OCI-LY7 (cell line): Measurements from ENCODE around the gene ZNF423. TPM values are rescaled to one million over a fixed set of nuclear protein-coding genes. Genes with fewer than 3 reads are reported as not detected.

ENCODE experiments used
- BruUV-seq: library from RNA; stranded (reverse); fragments of 400-500 nt; replicated peaks from 2 replicates; lab custom pipeline; 2021; lab: Mats Ljungman, UMichigan
- CTCF ChIA-PET: fragments of 300-600 bp; sonication (Branson Sonifier 250); formaldehyde crosslinking; loops from one replicate; lab custom pipeline; 2022; ENCODE audit warnings: antibody characterized with exemption; ENCODE audit not compliant: unreplicated experiment; lab: Charles Lee
- POLR2A ChIA-PET: fragments of 300-600 bp; sonication (Branson Sonifier 250); formaldehyde crosslinking; loops from one replicate; lab custom pipeline; 2022; ENCODE audit warnings: antibody characterized with exemption; lab: Charles Lee
- DNase-seq: peaks from one replicate; pipeline ENCODE4 v3.0.0-alpha.2; 2015; ENCODE audit warnings: low spot score
- H2AFZ ChIP-seq: fragments of 200-600 bp; sonication (generic), shearing (Covaris generic); 2 replicates; pipeline ENCODE4 v1.6.1; 2014; ENCODE audit warnings: mild to moderate bottlenecking, antibody characterized with exemption, low read length, moderate library complexity
- H3K27ac ChIP-seq: fragments of 200-600 bp; sonication (generic); 2 replicates; pipeline ENCODE4 v1.5.1; 2014; ENCODE audit warnings: mixed run types, low read depth, mild to moderate bottlenecking, moderate library complexity, low read length, inconsistent platforms; ENCODE audit not compliant: poor library complexity, severe bottlenecking
- H3K36me3 ChIP-seq: fragments of 200-600 bp; sonication (generic); 2 replicates; pipeline ENCODE4 v1.6.1; 2014; ENCODE audit warnings: mild to moderate bottlenecking, antibody characterized with exemption, low read length, moderate library complexity, mixed read lengths; ENCODE audit not compliant: insufficient read depth
- H3K4me1 ChIP-seq: fragments of 200-600 bp; sonication (generic); 2 replicates; pipeline ENCODE4 v1.5.1; 2014; ENCODE audit warnings: mild to moderate bottlenecking, low read length; ENCODE audit not compliant: insufficient read depth, poor library complexity, severe bottlenecking
- H3K4me2 ChIP-seq: fragments of 200-600 bp; sonication (generic); 2 replicates; pipeline ENCODE4 v1.6.1; 2014; ENCODE audit warnings: mild to moderate bottlenecking, low read length
- H3K4me3 ChIP-seq: fragments of 200-600 bp; sonication (generic); 2 replicates; pipeline ENCODE4 v1.5.1; 2014; ENCODE audit warnings: mild to moderate bottlenecking, low read depth, low read length; ENCODE audit not compliant: poor library complexity, severe bottlenecking
- H3K79me2 ChIP-seq: fragments of 200-600 bp; sonication (generic); 2 replicates; pipeline ENCODE4 v1.6.1; 2016; ENCODE audit warnings: low read depth, mild to moderate bottlenecking, low read length, moderate library complexity, mixed read lengths; ENCODE audit not compliant: insufficient read depth
- H3K9me2 ChIP-seq: fragments of 200-600 bp; sonication (generic); 2 replicates; pipeline ENCODE4 v1.6.1; 2016; ENCODE audit warnings: mild to moderate bottlenecking, low read length, mixed read lengths; ENCODE audit not compliant: insufficient read depth
- H3K9me3 ChIP-seq: fragments of 200-600 bp; sonication (generic); 2 replicates; pipeline ENCODE4 v1.6.1; 2014; ENCODE audit warnings: mild to moderate bottlenecking, mixed run types, low read length, mixed read lengths
- H4K20me1 ChIP-seq: fragments of 200-600 bp; sonication (generic); 2 replicates; pipeline ENCODE4 v1.6.1; 2014; ENCODE audit warnings: mild to moderate bottlenecking, antibody characterized with exemption, low read length, moderate library complexity, mixed read lengths; ENCODE audit not compliant: insufficient read depth
- CTCF ChIP-seq: fragments of 200-600 bp; sonication (generic); conservative IDR thresholded peaks from 2 replicates; pipeline ENCODE4 v1.5.1; 2014; ENCODE audit warnings: mild to moderate bottlenecking, antibody characterized with exemption, low read length, moderate library complexity, mixed read lengths
- EZH2phosphoT487 ChIP-seq: fragments of 200-600 bp; sonication (generic); IDR thresholded peaks from 2 replicates; pipeline ENCODE4 v1.6.1; 2018; ENCODE audit warnings: low read depth, borderline replicate concordance, mild to moderate bottlenecking, mixed run types, antibody characterized with exemption, low read length, moderate library complexity, mixed read lengths
- intact Hi-C: fragments of 100-400 bp; cut with micrococcal nuclease; formaldehyde crosslinking; loops from one replicate; pipeline ENCODE4 v1.10.0; 2022; ENCODE audit not compliant: unreplicated experiment
- total RNA-seq, 2 experiments: library from RNA; depleted of rRNA in 1 of 2; stranded (reverse); fragments of >200 nt in 1 of 2; shearing (Covaris generic) in 1 of 2; gene quantifications; 2 replicates each; pipeline ENCODE4 v1.2.3, GENCODE V29; 2014 to 2022

The ZNF423 gene
- total RNA-seq, 2 experiments from 2014 or later, result 0.09 to 0.13 TPM

GRCh38 chr16:49837688-49838410 lies 18.1 kb downstream of the ZNF423 start:
- Histone ChIP-seq H3K79me2 (no peaks in the 10 kb centered on the region), H3K4me1 (peaks cover 12% of the 10 kb centered on the region), H3K9me3 (no peaks in the 10 kb centered on the region), H3K9me2 (no peaks in the 10 kb centered on the region), H3K4me3 (no peak overlapping the region), H3K4me2 (no peak overlapping the region), H3K27ac (no peak overlapping the region), H2AFZ (no peak overlapping the region), H4K20me1 (no peaks in the 10 kb centered on the region), H3K36me3 (no peaks in the 10 kb centered on the region)
- intact Hi-C loops, result no loop called here
- no TSS peak for BruUV-seq
- TF ChIP-seq EZH2phosphoT487, result no peak
- no peak for TF ChIP-seq CTCF
- POLR2A ChIA-PET, result no interaction called here
- no peak for DNase-seq
- CTCF ChIA-PET, result interaction anchor here (0.7 kb wide), 1 partner anchor 188 kb away, joined by 3 read pairs; no protein-coding TSS in a partner anchor

- H3K9me2 ChIP-seq, result no peaks in the 10 kb centered on the region
- no peak overlapping the region for H3K27ac ChIP-seq
- no peaks in the 10 kb centered on the region for H4K20me1 ChIP-seq
- H3K9me3 ChIP-seq, result no peaks in the 10 kb centered on the region
- H3K4me2 ChIP-seq, result no peak overlapping the region
- TF ChIP-seq EZH2phosphoT487 (no peak), CTCF (no peak)
- H2AFZ ChIP-seq, result no peak overlapping the region
- H3K79me2 ChIP-seq, result no peaks in the 10 kb centered on the region
- H3K36me3 ChIP-seq, result no peaks in the 10 kb centered on the region
- POLR2A ChIA-PET, result no interaction called here
- peaks cover 12% of the 10 kb centered on the region for H3K4me1 ChIP-seq
- no TSS peak for BruUV-seq
- intact Hi-C loops, result no loop called here
- no peak overlapping the region for H3K4me3 ChIP-seq
- no peak for DNase-seq
- CTCF ChIA-PET, result interaction anchor here (0.7 kb wide), 1 partner anchor 186 kb away, joined by 3 read pairs; no protein-coding TSS in a partner anchor
Observed at GRCh38 chr16:49836668-49837067, 19.2 kb downstream of the ZNF423 start.

- ChIA-PET CTCF (no interaction called here), POLR2A (no interaction called here)
- Histone ChIP-seq H3K4me3 (no peak overlapping the region), H3K79me2 (no peaks in the 10 kb centered on the region), H3K9me2 (no peaks in the 10 kb centered on the region), H3K27ac (no peak overlapping the region), H3K36me3 (no peaks in the 10 kb centered on the region), H2AFZ (no peak overlapping the region), H4K20me1 (no peaks in the 10 kb centered on the region), H3K4me2 (0 out of 2 replicates have a peak overlapping the region, but pooled peaks have one; percentile 23), H3K4me1 (peaks cover 12% of the 10 kb centered on the region), H3K9me3 (no peaks in the 10 kb centered on the region)
- TF ChIP-seq EZH2phosphoT487 (no peak), CTCF (no peak)
- no peak for DNase-seq
- intact Hi-C loops, result no loop called here
- no TSS peak for BruUV-seq
Observed at GRCh38 chr16:49836218-49836617, 19.7 kb downstream of the ZNF423 start.
